NT2/D1 (cell line): ENCODE measurements around the gene OCIAD2.

Source experiments
- YY1 ChIP-seq: IDR thresholded peaks from 2 replicates; pipeline ENCODE4 v1.6.1; 2011; ENCODE audit not compliant: insufficient read length, insufficient read depth
- ZNF274 ChIP-seq: IDR thresholded peaks from 2 replicates; pipeline ENCODE4 v1.6.1; 2011; ENCODE audit warnings: mild to moderate bottlenecking, low read depth, low read length

GRCh38 chr4:48939785-48940184 lies 33.2 kb upstream of the OCIAD2 start:
- no peak for TF ChIP-seq YY1
- no peak for TF ChIP-seq ZNF274
